Measurements from ENCODE around the gene GIT2. TPM values are rescaled to one million over a fixed set of nuclear protein-coding genes. Genes with fewer than 3 reads are reported as not detected.

Gene GIT2
- total and polyA plus RNA-seq, 2 of the 13 experiments (the other 11 are each of a cell fraction or from before 2014, with no cell fraction given): 18.4 to 19.8 TPM

DNA sequence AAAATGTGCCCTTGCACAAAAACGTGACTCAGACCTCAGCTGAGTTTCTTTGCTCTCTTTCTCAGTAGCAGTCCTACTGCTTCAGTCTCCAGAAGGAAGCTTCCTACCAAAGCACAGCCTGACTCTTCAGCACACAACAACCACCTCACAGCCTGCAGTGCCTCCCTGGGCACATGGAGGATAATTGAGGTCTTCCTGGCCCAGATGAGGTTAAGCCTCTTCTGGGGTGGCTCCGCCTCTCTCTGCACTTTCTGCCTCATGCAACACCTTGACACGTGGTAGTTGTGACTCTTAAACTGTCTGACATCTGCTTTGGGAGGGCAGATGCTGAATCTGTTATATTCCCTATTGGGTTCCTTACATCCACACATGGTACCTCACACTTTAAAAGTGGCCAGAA lies 33.8 kb downstream of the GIT2 start (continued):
- TF ChIP-seq BCLAF1 (IDR thresholded peaks at IDR 0.05): no peak
- no peak for TF ChIP-seq PCBP2 (optimal IDR thresholded peaks at IDR 0.05; ENCODE audit: low read depth, low read length, poor library complexity, severe bottlenecking)
- TF ChIP-seq, protein P1, sequence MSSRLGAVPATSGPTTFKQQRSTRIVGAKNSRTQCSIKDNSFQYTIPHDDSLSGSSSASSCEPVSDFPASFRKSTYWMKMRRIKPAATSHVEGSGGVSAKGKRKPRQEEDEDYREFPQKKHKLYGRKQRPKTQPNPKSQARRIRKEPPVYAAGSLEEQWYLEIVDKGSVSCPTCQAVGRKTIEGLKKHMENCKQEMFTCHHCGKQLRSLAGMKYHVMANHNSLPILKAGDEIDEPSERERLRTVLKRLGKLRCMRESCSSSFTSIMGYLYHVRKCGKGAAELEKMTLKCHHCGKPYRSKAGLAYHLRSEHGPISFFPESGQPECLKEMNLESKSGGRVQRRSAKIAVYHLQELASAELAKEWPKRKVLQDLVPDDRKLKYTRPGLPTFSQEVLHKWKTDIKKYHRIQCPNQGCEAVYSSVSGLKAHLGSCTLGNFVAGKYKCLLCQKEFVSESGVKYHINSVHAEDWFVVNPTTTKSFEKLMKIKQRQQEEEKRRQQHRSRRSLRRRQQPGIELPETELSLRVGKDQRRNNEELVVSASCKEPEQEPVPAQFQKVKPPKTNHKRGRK (CRISPR knock-in tag; IDR thresholded peaks at IDR 0.05): no peak
- no peak for TF ChIP-seq HHEX (CRISPR knock-in tag; IDR thresholded peaks at IDR 0.05)
- no peak for TF ChIP-seq ZNF709 (CRISPR knock-in tag; IDR thresholded peaks at IDR 0.05)
- no peak for TF ChIP-seq EHMT2 (IDR thresholded peaks at IDR 0.05; ENCODE audit: borderline replicate concordance, low read depth, low read length)
- TF ChIP-seq, protein P2, sequence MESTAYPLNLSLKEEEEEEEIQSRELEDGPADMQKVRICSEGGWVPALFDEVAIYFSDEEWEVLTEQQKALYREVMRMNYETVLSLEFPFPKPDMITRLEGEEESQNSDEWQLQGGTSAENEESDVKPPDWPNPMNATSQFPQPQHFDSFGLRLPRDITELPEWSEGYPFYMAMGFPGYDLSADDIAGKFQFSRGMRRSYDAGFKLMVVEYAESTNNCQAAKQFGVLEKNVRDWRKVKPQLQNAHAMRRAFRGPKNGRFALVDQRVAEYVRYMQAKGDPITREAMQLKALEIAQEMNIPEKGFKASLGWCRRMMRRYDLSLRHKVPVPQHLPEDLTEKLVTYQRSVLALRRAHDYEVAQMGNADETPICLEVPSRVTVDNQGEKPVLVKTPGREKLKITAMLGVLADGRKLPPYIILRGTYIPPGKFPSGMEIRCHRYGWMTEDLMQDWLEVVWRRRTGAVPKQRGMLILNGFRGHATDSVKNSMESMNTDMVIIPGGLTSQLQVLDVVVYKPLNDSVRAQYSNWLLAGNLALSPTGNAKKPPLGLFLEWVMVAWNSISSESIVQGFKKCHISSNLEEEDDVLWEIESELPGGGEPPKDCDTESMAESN (CRISPR knock-in tag; conservative IDR thresholded peaks at IDR 0.05): no peak

Data from HepG2 (cell line).